AG09319 (cell line): ENCODE data around the gene TPCN1.

Experiments used
- DNase-seq: peaks from one replicate; pipeline ENCODE4 v3.0.0-alpha.2; 2010; ENCODE audit warnings: low read depth; ENCODE audit errors: extremely low read depth
- CTCF ChIP-seq: IDR thresholded peaks from 2 replicates; pipeline ENCODE4 v1.5.1; 2011; ENCODE audit warnings: low read depth, mild to moderate bottlenecking, inconsistent platforms, low read length, moderate library complexity

Gene TPCN1

DNA sequence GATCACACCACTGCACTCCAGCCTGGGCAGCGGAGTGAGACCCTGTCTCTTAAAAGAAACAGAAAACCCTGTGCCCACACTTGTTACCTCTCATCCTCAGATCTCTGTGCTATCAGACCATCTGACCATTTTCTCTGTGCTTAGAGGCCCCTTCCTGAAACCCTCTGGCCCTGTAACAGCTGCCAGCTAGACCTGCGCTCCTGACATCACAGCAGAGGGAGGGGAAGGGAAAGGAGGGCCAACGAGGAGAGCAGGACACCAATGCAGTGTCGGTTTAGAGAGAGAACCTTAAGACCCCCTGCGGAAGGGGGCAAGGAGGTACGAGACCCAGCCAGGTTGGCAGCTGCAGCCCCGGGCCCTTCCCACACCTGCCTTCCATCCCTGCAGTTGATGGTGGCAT is 71.3 kb downstream of the TPCN1 start:
- no peak for TF ChIP-seq CTCF

DNA sequence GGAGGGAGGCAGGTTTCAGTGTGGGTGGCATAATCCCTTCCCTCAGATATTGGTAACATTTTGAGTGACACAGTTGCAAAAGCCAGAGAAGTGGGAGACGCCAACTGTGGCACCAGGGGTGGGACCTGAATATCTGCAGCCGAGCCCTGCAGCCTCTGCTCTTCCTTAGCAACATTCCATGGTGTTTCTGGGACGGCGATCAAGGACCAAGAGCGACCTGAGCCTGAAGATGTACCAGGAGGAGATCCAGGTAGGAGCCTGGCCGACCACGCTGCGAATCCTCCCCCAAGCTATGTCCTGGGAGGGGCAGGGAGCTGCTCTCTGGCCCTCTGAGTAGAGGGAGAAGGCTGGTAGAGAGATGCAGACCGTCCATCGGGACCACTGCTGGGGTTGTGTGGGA is 71.8 kb downstream of the TPCN1 start:
- no peak for DNase-seq
- TF ChIP-seq CTCF, result no peak

More for the DNA sequence above, 71.3 kb downstream of the TPCN1 start:
- DNase-seq, result no peak

DNA sequence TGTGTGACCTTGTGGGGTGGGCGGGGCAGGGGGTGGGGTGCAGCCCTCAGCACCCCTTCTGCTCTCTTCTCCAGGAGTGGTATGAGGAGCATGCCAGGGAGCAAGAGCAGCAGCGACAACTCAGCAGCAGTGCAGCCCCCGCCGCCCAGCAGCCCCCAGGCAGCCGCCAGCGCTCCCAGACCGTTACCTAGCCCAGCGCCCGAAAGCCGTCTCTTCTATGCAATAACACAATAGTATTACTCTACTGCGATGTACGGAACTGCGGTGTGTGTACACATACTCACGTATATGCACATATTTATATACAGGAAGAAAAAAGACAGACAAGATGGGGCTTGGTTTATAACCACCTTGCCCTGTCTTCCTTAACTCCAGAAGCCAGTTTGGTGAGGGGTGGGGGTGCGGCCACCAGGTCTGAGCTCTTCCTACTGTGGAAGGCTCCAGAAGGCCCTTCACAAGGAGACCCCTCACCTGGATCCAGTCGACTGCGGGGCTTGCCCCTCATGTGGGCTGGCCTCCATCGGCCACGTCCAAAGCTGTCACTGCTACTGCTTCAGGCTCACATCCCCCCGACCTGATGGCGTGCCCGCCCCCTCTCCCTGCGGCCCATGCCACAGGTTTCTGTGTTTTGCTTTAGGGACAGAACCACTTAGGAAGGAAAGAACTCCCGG is 74.8 kb downstream of the TPCN1 start:
- no peak for TF ChIP-seq CTCF
- no peak for DNase-seq

DNA sequence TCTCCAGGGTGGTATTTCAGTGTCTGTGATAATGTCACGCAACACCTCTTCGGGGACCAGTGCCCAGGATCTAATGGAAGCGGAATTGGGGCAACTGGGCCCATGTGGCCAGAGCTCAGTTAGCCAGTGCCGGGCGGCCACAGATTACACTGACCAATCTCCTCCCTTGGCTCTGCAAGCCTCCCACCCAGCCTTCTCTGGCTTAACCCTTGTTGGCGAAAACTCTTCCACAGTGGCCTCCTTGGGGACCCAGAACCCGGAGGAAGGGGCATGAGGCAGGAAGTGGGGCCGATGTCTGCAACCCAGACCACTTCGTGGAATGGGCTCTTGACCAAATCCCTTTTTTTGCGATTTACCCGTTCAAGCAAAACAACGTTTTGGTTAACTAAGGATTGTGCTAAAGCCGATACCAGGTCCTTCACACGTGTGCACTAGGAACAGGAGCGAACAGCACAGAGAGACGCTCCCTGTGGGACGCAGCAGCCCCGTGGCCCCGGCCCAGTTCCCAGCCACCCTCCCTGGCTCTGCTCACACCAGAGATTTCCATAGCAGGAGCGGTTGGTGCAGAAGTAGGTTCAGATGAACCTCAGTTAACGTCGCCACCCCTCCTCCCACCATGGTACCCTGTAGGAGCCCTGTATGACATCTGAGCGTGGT is 75.4 kb downstream of the TPCN1 start:
- no peak for TF ChIP-seq CTCF
- DNase-seq, result no peak

GRCh38 chr12:113297214-113297587 is 75.9 kb downstream of the TPCN1 start:
- no peak for DNase-seq
- no peak for TF ChIP-seq CTCF

- TF ChIP-seq CTCF, result no peak
- DNase-seq, result no peak
Measured at GRCh38 chr12:113297621-113298471, 76.6 kb downstream of the TPCN1 start.

DNA sequence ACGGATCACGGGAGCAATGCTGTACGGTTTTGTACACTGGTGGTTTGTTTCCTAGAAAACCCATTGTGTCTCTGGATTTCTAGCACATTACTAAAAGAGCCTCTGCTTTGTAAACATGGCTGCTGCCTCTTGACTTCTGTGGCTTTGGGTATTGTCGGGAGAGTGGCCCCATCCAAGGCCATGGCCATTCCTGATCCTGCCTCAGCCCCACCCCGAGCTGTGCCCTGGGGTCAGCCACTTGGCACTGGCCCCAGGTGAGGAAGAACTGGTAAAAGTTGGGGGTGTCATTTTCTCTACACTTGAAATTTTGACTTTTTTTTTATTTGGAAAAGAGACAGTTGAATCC is 77.2 kb downstream of the TPCN1 start:
- no peak for DNase-seq
- TF ChIP-seq CTCF, result no peak
